ENCODE data around the gene PTP4A1.
A peak's percentile ranks its signal among the peaks of the same experiment; 100 is the strongest.

The PTP4A1 gene

DNA sequence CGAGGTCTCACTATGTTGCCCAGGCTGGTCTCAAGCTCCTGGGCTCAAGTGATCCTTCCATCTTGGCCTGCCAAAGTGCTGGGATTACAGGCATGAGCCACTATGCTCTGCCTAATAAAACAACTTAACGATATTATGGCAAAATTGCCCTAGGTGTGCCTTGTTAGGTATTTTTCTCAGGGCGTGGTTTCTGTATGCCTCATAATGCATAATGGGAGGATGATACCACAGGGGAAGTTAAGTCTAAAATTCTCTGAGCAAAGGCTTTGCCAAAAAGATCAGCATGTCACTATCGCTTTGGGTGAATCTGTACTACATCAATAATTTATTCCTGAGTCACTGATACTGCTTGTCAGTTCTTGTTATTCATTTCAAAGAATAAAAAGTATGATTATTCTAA lies 15.9 kb upstream of the PTP4A1 start:
- DNase-seq (ENCODE audit: low spot score) = no peak

DNA sequence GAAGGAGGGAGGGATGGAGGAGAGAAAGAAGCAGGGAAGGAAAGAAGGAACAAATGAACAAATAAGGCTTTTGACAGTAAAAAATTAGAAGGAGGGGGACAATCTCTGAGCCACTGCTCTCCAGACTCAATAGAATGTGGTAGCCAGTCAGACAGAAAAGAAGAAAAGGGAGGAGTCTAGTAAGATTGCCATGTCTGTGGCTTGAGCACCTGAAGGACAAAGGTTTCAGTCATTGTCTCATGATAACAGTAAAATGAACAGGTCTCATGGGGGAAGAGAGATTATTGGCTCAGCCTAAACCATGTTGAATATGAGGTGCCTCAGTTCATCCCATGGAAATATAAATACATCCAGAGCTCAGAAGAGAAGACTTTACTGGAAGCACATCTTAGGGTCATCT lies 14.0 kb upstream of the PTP4A1 start:
- no peak for DNase-seq (ENCODE audit: low spot score)

DNA sequence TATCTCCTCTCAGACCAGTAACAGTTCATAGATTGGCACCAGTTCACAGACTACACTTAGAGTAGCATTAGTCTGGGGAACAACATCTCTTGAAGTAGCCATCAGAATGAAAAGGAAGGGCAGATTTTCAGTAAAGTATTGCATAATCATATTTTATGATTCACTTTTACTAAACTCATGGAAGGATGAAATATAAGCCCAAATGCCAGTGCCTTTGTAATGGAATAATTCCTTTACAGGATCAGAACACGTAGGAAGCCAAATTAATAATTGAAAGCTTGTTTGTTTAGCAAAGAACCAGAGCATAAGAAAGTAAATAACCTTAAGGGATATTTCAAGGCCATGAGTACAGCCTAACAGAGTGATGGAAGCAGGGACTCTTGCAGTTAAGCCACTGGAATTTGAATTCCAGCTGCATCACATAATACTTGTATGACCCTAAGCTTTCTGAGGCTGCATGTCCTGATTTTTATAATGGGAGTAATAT lies 11.4 kb upstream of the PTP4A1 start:
- DNase-seq (ENCODE audit: low spot score) = no peak

DNA sequence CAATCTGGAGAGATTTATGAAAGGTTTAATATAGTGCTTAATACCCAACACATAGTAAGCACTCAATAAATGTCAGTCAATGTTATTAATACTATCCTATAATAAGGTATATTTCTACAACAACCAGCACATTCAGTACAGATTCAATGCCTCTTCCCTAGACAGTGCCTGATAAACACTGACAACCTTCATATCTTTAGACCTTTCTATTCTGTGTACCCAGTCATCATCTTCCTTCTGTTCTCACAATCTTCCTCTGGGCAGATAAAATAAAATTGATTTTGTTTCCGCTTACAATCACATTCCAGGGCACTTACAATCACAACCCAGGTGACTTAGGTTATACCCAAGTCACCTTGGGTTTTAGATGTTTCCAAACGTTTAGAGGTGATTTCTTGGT lies 11.0 kb upstream of the PTP4A1 start:
- DNase-seq (ENCODE audit: low spot score) = no peak

DNA sequence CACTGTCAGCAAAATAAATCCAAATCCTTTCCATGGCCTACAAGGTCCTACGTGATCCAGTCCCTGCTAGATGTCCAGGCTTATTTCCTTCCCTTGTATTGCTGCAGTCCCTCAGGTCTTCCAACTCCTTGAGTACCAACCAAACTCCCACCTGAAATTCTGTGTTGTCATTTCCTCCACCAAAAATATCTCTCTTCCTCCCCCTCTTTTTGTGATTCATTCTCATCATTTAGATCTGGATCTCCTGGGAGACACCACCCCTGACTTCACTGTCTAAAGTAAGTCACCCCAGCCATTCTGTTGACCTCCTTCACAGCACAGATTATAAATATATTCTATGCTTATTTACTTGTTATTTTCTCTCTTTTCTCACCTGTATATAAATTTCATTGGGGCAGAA lies 9.0 kb upstream of the PTP4A1 start:
- no peak for DNase-seq (ENCODE audit: low spot score)

DNA sequence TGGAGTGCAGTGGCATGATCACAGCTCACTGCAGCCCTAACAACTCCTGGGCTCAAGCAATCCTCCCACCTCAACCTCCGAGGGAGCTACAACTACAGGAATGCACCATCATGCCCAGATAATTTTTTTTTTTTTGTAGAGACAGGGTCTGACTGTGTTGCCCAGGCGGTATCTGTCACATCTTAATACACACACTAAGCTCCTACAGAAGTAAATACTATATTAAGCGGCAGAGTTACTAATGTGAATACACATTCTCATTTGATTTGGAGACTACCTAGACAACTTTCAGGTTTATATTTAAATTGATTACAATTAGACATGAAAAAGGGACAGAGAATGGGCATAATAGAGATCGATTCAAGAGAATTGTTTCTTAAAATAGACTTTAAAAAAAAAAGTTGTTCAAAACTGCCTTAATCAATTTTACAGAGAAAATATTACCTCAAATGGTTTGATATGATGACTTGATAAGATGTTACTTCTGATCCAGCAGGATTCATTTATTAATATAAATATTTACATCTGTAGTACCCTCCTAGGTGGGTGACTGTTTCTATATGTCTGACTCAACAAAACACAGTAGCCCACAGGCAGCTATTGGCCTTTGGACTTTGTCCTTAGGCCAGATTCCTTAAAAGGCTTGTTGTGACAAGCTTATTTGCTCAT lies 7.1 kb upstream of the PTP4A1 start:
- no peak for DNase-seq (ENCODE audit: low spot score)

DNA sequence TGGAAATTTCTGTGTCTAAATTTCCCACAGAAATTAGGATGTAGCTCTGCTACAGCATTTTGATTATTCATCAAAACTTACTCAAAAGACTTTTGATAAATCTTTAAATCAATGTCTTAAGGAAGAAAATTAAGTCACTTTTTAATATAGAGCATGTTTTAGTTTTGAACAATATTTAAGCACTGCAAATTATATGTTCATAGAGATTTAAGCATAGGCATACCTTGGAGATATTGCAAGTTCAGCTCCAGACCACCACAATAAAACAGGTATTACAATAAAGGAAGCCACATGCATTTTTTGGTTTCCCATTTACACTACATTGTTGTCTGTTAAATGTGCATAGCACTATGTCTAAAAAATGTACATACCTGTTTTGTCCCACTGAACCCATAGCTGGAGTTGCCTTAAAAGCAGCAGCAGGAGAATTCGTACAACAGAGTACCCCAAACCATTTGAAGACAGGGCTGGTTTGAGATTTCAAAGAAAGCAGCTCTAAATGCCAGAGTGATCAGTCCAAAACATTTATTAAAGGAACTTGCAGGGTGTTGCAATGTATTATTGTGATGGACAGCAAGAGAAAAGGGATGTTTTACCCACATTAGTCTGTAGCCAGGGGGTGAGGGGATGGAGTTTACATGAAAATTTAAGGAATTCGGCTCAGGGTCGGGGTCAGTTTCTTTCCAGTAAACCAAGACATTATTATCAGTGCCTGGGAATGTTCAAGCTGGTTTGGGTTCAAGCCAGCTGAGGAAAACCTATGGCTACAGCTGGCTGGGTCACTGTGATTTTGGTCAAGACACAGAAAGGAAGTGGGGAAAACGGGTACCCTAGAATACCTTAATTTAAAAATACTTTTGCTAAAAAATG lies 6.3 kb upstream of the PTP4A1 start:
- no peak for DNase-seq (ENCODE audit: low spot score)

DNA sequence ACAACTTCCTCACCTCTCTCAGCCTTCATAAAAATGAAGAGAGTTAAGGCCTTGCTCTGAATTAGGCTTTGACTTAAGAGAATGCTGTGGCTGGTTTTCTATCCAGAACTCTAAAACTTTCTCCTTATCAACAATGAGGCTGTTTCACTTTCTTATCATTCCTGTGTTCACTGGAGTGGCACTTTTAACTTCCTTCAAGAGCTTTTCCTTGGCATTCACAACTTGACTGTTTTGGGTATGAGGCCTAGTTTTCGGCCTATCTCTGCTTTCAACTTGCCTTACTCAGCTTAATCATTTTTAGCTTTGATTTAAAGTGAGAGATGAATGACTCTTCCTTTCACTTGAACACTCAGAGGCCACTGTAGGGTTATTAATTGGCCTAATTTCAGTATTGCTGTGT lies 4.3 kb upstream of the PTP4A1 start:
- no peak for DNase-seq (ENCODE audit: low spot score)

DNA sequence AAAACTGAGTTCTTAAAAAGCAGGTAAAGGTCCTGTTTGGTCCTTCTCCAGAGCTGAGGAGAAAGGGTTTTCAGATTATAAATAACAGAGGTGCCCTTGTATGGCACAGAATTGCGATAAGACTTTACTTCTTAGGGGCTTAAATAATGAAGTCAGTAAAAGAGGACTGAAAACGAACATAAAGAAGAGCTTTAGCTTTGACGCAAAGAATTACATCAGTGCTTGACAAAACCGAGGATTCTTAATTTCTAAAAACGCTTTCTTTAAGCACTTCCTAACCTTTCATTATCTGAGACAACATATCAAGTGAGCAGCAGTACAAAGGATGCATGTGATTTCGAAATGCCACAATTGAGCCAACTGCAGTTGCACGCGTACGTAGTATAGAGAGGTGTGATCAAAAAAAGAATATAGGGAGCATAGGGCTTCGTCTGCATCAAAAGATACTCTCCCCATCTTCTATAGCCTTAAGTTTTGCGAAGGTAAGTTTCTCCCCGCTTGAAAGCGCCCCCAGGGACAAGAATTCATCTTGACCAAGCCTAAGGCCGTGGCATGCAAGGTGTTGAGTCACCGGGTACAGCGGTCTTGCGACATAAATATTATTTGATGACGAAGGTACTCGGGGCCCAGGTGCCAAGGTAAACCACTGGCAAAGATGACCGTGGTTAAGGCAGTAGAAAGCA lies 778 bp upstream of the PTP4A1 start:
- peak; percentile 45 for DNase-seq (ENCODE audit: low spot score)

DNA sequence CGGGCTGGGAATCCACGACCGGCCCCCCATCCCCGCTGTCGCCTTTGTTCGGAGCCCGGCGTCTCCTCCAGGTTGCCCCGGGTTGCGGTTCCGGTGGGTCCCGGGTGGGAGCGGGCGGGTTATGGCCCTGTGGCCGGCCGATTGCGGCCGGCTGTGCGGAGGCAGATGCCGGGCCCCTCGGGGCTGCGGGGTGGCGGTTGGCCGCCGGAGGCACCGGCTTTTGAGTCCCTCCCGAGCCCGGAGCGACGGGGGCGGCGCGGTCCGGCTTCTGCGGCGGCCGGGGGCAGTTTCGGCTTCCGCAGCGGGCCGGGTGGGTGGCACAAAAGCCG lies 431 bp downstream of the PTP4A1 start:
- DNase-seq (ENCODE audit: low spot score) = peak; percentile 16

DNA sequence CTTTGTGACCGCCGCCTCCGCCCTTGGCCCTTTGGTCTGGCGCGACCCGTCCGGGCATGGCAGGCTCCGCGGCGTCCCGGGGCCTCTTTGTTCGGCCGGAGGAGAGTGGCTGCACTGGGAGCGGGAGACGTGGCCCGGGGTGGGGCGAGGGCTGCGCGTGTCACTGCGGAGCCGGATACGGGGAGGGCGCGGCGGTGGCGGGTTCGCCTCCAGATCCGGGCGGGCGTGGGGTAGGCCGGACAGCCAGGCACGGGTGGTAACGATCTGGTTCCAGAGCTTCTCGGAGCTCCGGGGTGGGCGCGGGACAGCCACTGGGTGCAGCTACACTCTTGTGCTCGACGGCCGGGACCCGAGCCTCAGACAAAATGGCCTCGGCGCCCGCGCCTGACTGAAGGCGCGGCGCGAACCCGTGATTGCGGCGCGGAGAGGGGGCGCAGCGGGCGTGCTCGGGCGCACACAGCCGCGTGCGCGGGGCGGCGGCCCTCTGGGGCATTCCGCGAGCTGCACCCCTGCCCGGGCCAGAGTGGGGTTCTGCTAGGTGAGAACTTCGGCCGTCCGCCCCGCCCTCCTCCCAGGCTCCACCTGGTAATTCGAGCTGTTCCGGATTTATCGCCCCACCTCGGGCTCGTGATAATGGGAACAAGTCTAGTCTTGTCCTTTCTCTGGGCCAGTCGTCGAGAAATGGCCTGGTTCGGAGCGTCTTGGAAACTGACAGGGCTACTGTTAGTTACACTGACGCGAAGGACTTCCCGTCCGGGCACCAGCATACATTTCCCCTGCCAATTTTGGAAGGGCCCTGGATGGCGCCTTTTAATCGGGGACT lies 1.0 kb downstream of the PTP4A1 start:
- peak; percentile 52 for DNase-seq (ENCODE audit: low spot score)

DNA sequence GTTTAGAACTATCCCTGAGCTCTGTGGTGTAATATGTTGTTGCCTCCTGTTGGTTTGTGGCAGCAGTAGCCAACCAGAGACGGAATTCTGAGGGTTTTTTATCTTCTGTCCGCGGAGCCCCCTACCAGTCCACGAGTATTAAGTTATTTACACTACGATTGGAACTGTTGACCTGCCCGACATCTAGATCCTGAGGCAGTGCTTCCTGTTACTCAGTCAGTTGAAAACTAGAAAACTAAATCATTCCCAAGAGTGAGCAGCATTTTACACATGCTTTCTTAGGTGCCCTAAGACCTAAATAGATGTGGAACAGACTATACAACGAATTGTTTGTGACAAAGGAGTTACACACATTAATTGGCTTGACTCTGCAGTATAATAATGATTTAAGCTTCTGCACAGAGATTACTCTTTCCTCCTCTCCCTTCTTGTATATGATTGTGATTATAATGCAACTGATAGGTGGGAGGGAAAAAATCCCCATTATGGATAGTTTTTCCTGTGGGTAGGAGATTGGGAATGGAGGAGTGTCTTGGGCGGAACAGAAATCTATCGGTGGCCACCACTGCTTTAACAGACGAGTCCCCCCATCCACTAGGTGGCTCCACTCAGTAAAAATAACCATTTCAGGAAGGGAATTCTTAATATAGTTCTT lies 1.7 kb downstream of the PTP4A1 start:
- peak; percentile 37 for DNase-seq (ENCODE audit: low spot score)

DNA sequence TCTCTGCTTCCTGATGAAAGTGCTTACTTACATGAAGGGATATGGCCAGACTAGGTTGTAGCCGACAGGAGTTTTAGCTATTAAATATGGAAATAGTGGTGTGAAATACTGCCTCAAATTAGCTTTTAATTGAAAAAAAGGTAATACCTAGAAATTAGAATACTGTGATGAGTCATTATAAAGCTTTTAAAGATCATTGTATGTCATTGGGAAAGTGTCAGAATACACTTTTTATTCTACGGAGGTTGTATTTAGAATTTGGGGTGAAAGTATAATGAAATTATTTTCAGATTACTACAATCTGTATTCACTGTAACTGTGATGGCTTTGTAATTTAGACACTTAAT lies 2.2 kb downstream of the PTP4A1 start:
- DNase-seq (ENCODE audit: low spot score) = no peak

DNA sequence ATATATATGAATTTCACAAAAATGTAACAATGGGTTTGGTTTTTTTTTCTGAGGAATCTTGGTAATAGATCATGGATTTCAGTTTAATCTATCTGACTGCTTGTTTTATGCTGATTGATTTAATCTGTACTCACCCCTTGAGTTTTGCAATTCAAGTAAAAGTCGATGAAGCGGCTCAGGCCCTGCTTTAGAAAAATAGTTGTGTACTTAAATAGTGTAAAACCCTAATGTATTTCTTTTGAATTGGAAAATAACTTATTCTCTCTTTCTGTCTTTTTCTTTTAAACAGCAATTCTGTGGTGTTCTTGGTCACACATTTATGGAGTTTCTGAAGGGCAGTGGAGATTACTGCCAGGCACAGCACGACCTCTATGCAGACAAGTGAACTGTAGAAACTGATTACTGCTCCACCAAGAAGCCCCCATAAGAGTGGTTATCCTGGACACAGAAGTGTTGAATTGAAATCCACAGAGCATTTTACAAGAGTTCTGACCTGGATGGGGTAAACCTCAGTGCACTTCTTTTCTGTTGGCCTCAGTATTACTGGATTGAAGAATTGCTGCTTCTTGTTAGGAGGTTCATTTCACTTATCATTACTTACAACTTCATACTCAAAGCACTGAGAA lies 4.0 kb downstream of the PTP4A1 start:
- DNase-seq (ENCODE audit: low spot score) = no peak

DNA sequence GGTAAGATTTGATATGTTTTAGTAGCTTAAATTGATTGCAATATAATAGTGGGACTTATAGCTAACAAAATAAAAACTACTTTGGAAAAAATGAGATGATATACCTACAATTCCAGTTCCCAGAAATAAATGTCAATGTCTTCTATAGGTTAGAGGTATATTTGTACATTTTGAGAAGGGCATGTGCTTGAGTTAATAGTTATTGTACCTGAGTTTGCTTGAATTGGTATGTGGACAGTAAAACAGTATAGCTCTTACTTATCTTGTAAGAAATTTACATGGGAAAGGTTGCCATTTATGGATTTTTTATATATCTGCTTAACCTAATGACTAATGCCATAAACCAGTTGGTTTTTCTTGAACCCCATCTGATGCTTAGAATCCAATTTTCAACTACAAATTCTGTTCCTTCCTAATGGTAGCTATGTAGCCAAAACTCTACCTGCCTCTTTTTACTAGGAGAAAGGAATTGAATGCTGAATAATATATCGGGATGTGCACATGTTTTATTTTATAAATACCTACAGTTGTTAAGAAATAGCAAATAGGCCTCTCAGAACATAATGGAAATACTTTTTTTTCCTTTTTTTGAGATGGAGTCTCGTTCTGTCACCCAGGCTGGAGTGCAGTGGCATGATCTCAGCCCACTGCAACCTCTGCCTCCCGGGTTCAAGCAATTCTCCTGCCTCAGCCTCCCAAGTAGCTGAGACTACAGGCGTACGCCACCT lies 4.9 kb downstream of the PTP4A1 start:
- DNase-seq (ENCODE audit: low spot score) = no peak

DNA sequence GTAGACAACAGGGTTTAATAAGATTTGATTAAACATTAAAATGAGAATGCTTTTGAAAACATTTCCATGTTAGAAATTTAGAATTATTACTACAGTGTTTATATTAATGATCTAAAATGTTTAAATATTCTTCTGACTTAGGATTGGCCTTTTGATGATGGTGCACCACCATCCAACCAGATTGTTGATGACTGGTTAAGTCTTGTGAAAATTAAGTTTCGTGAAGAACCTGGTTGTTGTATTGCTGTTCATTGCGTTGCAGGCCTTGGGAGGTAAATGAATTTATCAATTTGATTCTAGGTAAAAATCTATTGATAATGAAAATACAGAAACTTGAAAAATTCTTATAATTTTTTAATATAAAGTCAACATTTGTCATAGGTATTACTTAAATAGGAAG lies 6.5 kb downstream of the PTP4A1 start:
- DNase-seq (ENCODE audit: low spot score) = no peak

DNA sequence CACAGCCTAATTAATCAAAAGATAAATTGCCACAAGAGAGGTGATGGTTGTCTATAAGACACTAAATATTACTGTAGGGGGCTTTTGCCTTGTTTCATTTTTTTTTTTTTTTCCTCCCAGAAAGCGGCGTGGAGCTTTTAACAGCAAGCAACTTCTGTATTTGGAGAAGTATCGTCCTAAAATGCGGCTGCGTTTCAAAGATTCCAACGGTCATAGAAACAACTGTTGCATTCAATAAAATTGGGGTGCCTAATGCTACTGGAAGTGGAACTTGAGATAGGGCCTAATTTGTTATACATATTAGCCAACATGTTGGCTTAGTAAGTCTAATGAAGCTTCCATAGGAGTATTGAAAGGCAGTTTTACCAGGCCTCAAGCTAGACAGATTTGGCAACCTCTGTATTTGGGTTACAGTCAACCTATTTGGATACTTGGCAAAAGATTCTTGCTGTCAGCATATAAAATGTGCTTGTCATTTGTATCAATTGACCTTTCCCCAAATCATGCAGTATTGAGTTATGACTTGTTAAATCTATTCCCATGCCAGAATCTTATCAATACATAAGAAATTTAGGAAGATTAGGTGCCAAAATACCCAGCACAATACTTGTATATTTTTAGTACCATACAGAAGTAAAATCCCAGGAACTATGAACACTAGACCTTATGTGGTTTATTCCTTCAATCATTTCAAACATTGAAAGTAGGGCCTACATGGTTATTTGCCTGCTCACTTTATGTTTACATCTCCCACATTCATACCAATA lies 7.8 kb downstream of the PTP4A1 start:
- no peak for DNase-seq (ENCODE audit: low spot score)

DNA sequence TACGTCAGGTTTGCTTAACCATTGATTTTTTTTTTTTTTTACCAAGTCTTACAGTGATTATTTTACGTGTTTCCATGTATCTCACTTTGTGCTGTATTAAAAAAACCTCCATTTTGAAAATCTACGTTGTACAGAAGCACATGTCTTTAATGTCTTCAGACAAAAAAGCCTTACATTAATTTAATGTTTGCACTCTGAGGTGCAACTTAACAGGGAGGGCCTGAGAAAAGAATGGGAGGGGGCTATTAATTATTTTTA lies 8.4 kb downstream of the PTP4A1 start:
- no peak for DNase-seq (ENCODE audit: low spot score)

DNA sequence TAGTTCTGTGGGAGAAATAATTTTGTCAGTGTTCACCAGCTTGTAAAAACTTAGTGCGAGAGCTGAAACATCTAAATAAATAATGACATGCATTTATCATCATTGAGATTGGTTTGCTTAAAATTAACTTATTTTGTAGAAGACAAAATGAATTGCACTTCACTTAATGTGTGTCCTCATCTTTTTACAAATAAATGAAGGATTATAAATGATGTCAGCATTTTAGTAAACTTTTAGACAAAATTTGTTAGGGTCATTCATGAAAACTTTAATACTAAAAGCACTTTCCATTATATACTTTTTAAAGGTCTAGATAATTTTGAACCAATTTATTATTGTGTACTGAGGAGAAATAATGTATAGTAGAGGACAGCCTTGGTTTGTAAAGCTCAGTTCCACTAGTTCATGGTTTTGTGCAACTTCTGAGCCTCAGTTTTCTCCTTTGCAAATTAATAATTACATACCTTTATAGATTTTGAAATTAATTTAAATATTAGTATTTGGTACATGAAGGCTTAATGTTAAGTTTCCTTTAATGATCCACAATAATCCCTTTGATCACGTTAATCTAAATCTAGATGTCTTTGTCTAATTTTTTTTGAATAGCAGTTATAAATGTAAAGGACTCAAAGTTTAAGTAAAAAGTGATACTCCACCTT lies 9.2 kb downstream of the PTP4A1 start:
- DNase-seq (ENCODE audit: low spot score) = no peak
